GM10266 (cell line): ENCODE measurements around the gene SPIN1.
"Not testable (repeated sequence)": the region's sequence is repeated elsewhere in the genome, so short reads cannot be mapped to it uniquely, and the experiment has no call there.

Experiments used
- DNase-seq: peaks from one replicate; pipeline ENCODE4 v3.0.0; 2012; ENCODE audit errors: extremely low spot score
- CTCF ChIP-seq: IDR thresholded peaks from 2 replicates; pipeline ENCODE4 v1.5.1; 2012; ENCODE audit warnings: mild to moderate bottlenecking, low read depth; ENCODE audit not compliant: control insufficient read depth, insufficient read depth; ENCODE audit errors: missing control alignments

The SPIN1 gene

GRCh38 chr9:88388203-88388885, at the start of gene SPIN1:
Gene SPIN1 (plus strand): TSS chr9:88388444. CDS start chr9:88426540, 38,096 bp downstream.
- TF ChIP-seq CTCF, result peak; percentile 77
- DNase-seq, result peak; percentile 98

GRCh38 chr9:88339317-88339716, 48.9 kb upstream of the SPIN1 start:
- TF ChIP-seq CTCF, result no peak
- no peak for DNase-seq

GRCh38 chr9:88342246-88342645, 46.0 kb upstream of the SPIN1 start:
- no peak for DNase-seq
- TF ChIP-seq CTCF, result no peak

- DNase-seq, result no peak
- TF ChIP-seq CTCF, result no peak
These were observed 44.2 kb upstream of the SPIN1 start for GRCh38 chr9:88344013-88344412.

- DNase-seq, result not testable (repeated sequence)
These were observed 37.9 kb upstream of the SPIN1 start for GRCh38 chr9:88350354-88350753.

GRCh38 chr9:88355166-88355565, 33.1 kb upstream of the SPIN1 start:
- no peak for DNase-seq
- TF ChIP-seq CTCF, result no peak

- not testable (repeated sequence) for DNase-seq
These were observed 31.0 kb upstream of the SPIN1 start for GRCh38 chr9:88357250-88357649.

GRCh38 chr9:88358723-88359122, 29.5 kb upstream of the SPIN1 start:
- no peak for DNase-seq
- no peak for TF ChIP-seq CTCF
